ENCODE data around the gene CXXC5. TPM values are rescaled to one million over a fixed set of nuclear protein-coding genes. Genes with fewer than 3 reads are reported as not detected.

CXXC5 gene
- total RNA-seq, 6 experiments from 2014 or later: 44.5 to 84.9 (median 66.4) TPM

DNA sequence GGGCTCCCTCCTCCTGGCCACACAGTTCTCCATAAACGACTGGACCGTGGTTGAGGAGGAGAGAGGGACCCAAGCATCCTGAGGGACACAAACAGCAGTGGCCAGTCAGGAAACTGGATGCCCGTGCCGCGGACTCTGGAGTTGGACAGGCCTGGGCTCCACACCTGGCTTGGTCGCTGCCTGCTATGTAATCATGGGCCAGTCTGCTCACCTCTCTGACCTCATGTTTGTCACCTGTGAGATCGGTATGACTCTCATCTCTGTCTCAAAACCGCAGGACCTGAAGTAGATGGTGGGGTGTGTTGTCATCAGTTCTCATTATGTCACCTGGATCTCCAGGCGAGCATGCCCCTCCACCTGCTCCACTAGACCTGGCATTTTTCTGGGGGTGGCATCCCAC is 14.5 kb downstream of the CXXC5 start:
- Histone ChIP-seq H3K27me3 (no peaks in the 10 kb centered on the region), H3K4me3 (no peak overlapping the region), H3K36me3 (no peaks in the 10 kb centered on the region), H3K9me3 (no peaks in the 10 kb centered on the region), H3K4me1 (peaks cover 0 to 98% (median 58%) of the 10 kb centered on the region in 4 donors), H3K27ac (peak overlapping the region in 1 of 3 donors; percentile 80)
- intact Hi-C loops (cut with DNase I): no loop called here
- no CpG with 5 or more reads among the region's 9 CpGs for WGBS (ENCODE audit: insufficient coverage, low coverage, low lambda C conversion rate, missing lambda C conversion rate)
- ATAC-seq (no peak), DNase-seq (no peak)
- TF ChIP-seq, protein P1, sequence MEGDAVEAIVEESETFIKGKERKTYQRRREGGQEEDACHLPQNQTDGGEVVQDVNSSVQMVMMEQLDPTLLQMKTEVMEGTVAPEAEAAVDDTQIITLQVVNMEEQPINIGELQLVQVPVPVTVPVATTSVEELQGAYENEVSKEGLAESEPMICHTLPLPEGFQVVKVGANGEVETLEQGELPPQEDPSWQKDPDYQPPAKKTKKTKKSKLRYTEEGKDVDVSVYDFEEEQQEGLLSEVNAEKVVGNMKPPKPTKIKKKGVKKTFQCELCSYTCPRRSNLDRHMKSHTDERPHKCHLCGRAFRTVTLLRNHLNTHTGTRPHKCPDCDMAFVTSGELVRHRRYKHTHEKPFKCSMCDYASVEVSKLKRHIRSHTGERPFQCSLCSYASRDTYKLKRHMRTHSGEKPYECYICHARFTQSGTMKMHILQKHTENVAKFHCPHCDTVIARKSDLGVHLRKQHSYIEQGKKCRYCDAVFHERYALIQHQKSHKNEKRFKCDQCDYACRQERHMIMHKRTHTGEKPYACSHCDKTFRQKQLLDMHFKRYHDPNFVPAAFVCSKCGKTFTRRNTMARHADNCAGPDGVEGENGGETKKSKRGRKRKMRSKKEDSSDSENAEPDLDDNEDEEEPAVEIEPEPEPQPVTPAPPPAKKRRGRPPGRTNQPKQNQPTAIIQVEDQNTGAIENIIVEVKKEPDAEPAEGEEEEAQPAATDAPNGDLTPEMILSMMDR (IDR thresholded peaks at IDR 0.05): no peak
- TF ChIP-seq POLR2A (IDR thresholded peaks at IDR 0.05): no peak

DNA sequence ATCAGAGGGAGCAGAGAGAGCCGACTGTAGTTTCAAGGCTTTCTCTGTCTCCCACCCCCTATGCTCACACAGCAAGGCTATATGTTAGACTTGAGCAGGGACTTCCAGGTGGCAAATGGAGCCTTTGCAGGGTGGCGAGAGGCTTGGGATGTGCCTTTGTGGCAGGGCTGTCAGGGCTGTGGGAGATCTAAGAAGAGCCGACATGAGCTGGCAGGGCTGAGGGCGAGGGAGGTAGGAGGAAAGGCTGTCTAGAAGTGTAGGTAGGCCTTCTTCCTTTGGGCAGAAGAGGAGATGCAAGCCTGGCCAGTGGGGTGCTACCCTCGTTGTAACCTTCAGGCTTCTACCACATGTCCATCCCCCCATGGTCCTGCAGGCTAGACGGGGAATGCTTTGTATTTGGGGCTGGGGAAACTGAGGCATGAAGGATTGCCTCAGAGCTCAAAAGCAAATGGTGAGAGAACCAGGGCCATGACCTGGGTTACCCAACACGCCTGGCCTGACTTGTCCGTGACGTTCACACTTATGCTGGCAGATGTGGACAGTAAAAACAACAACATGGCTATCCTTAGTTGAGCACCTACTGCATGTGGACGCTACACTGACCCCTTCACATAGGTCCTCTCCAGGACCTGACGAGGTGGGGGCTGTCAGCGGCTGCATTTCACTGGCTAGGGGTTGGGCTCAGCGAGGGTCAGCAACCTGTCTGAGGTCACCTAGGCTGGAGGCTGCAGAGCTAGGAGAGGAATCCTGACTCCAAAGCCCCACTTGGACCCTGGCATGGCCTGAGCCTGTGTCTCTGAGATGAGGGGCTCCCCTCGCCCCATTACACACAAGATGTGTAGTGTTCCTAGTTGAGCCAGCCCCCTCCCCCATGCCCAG is 15.3 kb downstream of the CXXC5 start:
- 26% methylated on average over 6 of the region's 14 CpGs for WGBS (ENCODE audit: insufficient coverage, low coverage, low lambda C conversion rate, missing lambda C conversion rate)
- peak in 1 of 4 donors; percentile 8 for ATAC-seq
- Histone ChIP-seq H3K9me3 (no peaks in the 10 kb centered on the region), H3K27ac (peak overlapping the region in 1 of 3 donors; percentile 80), H3K27me3 (no peaks in the 10 kb centered on the region), H3K36me3 (no peaks in the 10 kb centered on the region), H3K4me3 (no peak overlapping the region), H3K4me1 (peaks cover 0 to 98% (median 54%) of the 10 kb centered on the region in 4 donors)
- TF ChIP-seq, protein P1 (IDR thresholded peaks at IDR 0.05): no peak
- no peak for TF ChIP-seq POLR2A (IDR thresholded peaks at IDR 0.05)
- intact Hi-C loops (cut with DNase I): no loop called here
- DNase-seq: no peak

DNA sequence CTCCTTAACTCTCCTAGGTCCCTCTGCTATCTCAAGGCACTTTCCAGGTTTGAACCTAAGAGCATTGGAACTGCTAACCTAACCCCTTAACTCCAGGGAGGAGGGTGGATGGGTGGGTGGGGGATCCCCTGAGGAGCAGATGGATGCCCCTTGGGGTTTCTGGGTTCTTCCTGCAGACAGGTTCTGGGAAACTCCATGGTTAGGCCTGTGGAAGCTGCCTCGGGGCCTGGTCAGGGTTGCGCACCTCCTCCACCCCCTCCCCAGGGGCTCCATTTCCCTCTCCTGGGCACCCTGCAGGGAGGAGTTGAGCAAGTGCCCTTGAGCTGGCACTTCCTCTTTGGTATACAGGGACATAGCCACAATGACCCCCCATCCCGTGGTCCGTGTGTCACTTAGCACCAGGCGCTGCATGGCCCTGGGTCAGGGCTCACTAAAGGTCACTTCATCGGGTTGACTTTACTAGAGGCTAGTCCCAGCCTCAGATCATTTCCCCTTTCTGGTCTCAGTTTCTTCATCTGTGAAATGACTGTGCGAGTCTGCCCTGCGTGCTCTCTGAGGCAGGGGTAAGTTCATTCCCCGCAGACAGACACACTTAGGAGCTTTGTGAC is 16.0 kb downstream of the CXXC5 start:
- no peak overlapping the region for H3K4me3 ChIP-seq
- peak in 2 of 3 donors; percentile 79 to 81 for DNase-seq
- ATAC-seq: peak; percentile 29 to 39 (median 34)

DNA sequence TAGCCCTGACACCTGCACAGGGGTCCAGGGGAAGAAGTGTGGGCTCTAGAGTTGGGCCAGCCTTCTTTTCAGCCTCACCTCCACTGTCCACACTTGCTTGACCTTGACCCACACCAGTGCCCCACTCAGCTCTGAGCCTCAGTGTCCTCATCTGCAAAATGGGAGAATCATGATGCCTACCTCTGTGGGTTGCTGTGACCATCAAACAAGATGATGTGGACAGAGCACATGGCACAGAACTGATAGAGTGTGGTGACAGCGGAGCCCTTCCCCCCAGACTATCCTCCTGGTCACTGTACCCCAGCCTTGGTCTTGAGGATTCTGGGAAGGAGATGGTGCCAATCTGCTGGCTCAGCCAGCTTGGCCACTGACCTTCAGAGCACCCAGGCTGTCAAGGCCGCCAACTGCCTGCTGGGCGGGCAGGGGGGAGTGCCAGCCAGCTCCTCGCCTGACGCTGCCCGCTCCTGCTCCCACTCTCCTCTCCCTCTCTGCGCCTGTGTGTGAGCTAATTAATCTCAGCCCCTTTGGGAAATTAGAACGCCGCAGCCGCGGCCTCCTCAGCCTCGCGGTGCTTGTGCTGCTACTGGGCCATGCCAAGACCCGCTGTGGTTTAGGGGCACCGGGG is 16.7 kb downstream of the CXXC5 start:
- intact Hi-C loops (cut with DNase I): no loop called here
- H3K27ac ChIP-seq: peak overlapping the region in 2 of 3 donors; percentile 12 to 80
- no peaks in the 10 kb centered on the region for H3K27me3 ChIP-seq
- H3K36me3 ChIP-seq: no peaks in the 10 kb centered on the region
- DNase-seq (no peak), ATAC-seq (peak; percentile 17 to 51 (median 37))
- peaks cover 0 to 98% (median 50%) of the 10 kb centered on the region in 4 donors for H3K4me1 ChIP-seq
- no peak for TF ChIP-seq POLR2A (IDR thresholded peaks at IDR 0.05)
- TF ChIP-seq, protein P1 (IDR thresholded peaks at IDR 0.05): no peak
- 33% methylated on average over 3 of the region's 15 CpGs for WGBS (ENCODE audit: insufficient coverage, low coverage, low lambda C conversion rate, missing lambda C conversion rate)
- no peak overlapping the region for H3K4me3 ChIP-seq
- no peaks in the 10 kb centered on the region for H3K9me3 ChIP-seq

More for the DNA sequence above, 16.0 kb downstream of the CXXC5 start:
- TF ChIP-seq, protein P1 (IDR thresholded peaks at IDR 0.05): no peak
- TF ChIP-seq POLR2A (IDR thresholded peaks at IDR 0.05): no peak
- Histone ChIP-seq H3K9me3 (no peaks in the 10 kb centered on the region), H3K4me1 (peaks cover 0 to 98% (median 52%) of the 10 kb centered on the region in 4 donors), H3K36me3 (no peaks in the 10 kb centered on the region), H3K27me3 (no peaks in the 10 kb centered on the region), H3K27ac (peak overlapping the region in 2 of 3 donors; percentile 12 to 80)
- intact Hi-C loops (cut with DNase I): no loop called here
- WGBS (ENCODE audit: insufficient coverage, low coverage, low lambda C conversion rate, missing lambda C conversion rate): 23% methylated on average over 6 of the region's 9 CpGs

Data from right lobe of liver (tissue), 6 donors.